Femur (tissue), 1 donor: ENCODE measurements around the gene GLIS1.

Experiments
- DNase-seq: peaks from one replicate; pipeline ENCODE4 v3.0.0-alpha.2; 2017

GLIS1 gene

GRCh38 chr1:53606651-53607051 is 132.3 kb downstream of the GLIS1 start:
- peak; percentile 9 for DNase-seq

- peak; percentile 9 for DNase-seq
Observed at GRCh38 chr1:53606197-53606596, 132.8 kb downstream of the GLIS1 start.

GRCh38 chr1:53605181-53605580 is 133.8 kb downstream of the GLIS1 start:
- no peak for DNase-seq

GRCh38 chr1:53604291-53604919 is 134.6 kb downstream of the GLIS1 start:
- no peak for DNase-seq

GRCh38 chr1:53603431-53603830 is 135.5 kb downstream of the GLIS1 start:
- DNase-seq: no peak

- DNase-seq: no peak
Observed at GRCh38 chr1:53601867-53602775, 136.8 kb downstream of the GLIS1 start.

GRCh38 chr1:53601031-53601745 is 137.8 kb downstream of the GLIS1 start:
- no peak for DNase-seq

GRCh38 chr1:53600561-53600960 is 138.4 kb downstream of the GLIS1 start:
- no peak for DNase-seq

- DNase-seq: no peak
Observed at GRCh38 chr1:53600001-53600400, 139.0 kb downstream of the GLIS1 start.

GRCh38 chr1:53599481-53599880 is 139.5 kb downstream of the GLIS1 start:
- no peak for DNase-seq

- no peak for DNase-seq
Observed at GRCh38 chr1:53598966-53599365, 140.0 kb downstream of the GLIS1 start.

- DNase-seq: no peak
Observed at GRCh38 chr1:53595906-53596305, 143.1 kb downstream of the GLIS1 start.

GRCh38 chr1:53594391-53595180 is 144.4 kb downstream of the GLIS1 start:
- DNase-seq: no peak

GRCh38 chr1:53593758-53594380 is 145.1 kb downstream of the GLIS1 start:
- DNase-seq: no peak

- no peak for DNase-seq
Observed at GRCh38 chr1:53592985-53593757, 145.8 kb downstream of the GLIS1 start.

- DNase-seq: peak; percentile 66
Observed at GRCh38 chr1:53592521-53592982, 146.4 kb downstream of the GLIS1 start.

GRCh38 chr1:53591924-53592323 is 147.0 kb downstream of the GLIS1 start:
- no peak for DNase-seq

GRCh38 chr1:53590531-53591515 is 148.1 kb downstream of the GLIS1 start:
- DNase-seq: peak; percentile 54

- no peak for DNase-seq
Observed at GRCh38 chr1:53590104-53590503, 148.9 kb downstream of the GLIS1 start.
